HG03064 (cell line): ENCODE data around the gene PER2.
A peak's percentile ranks its signal among the peaks of the same experiment; 100 is the strongest.

Experiments
- ATAC-seq: cut with Tn5 transposase; IDR thresholded peaks from one replicate; pipeline ENCODE4 v1.9.1; 2021; ENCODE audit warnings: low read depth; ENCODE audit not compliant: unreplicated experiment

Gene PER2

GRCh38 chr2:238235856-238236255, 52.6 kb downstream of the PER2 start:
- ATAC-seq: no peak

- ATAC-seq: no peak
Observed at GRCh38 chr2:238235331-238235732, 53.1 kb downstream of the PER2 start.

GRCh38 chr2:238233625-238234024, 54.8 kb downstream of the PER2 start:
- ATAC-seq: no peak

GRCh38 chr2:238231809-238232208, 56.6 kb downstream of the PER2 start:
- ATAC-seq: no peak

- no peak for ATAC-seq
Observed at GRCh38 chr2:238231251-238231793, 57.1 kb downstream of the PER2 start.

GRCh38 chr2:238230699-238231098, 57.7 kb downstream of the PER2 start:
- no peak for ATAC-seq

GRCh38 chr2:238228700-238229099, 59.7 kb downstream of the PER2 start:
- ATAC-seq: no peak

- no peak for ATAC-seq
Observed at GRCh38 chr2:238227587-238228032, 60.8 kb downstream of the PER2 start.

GRCh38 chr2:238226698-238227586, 61.5 kb downstream of the PER2 start:
- ATAC-seq: no peak

GRCh38 chr2:238225911-238226697, 62.3 kb downstream of the PER2 start:
- no peak for ATAC-seq

GRCh38 chr2:238225121-238225520, 63.3 kb downstream of the PER2 start:
- no peak for ATAC-seq

- ATAC-seq: no peak
Observed at GRCh38 chr2:238224356-238225035, 63.9 kb downstream of the PER2 start.

- no peak for ATAC-seq
Observed at GRCh38 chr2:238220892-238221521, 67.4 kb downstream of the PER2 start.

GRCh38 chr2:238220274-238220891, 68.0 kb downstream of the PER2 start:
- no peak for ATAC-seq

GRCh38 chr2:238216651-238217184, 71.7 kb downstream of the PER2 start:
- ATAC-seq: no peak

- no peak for ATAC-seq
Observed at GRCh38 chr2:238207006-238207405, 81.4 kb downstream of the PER2 start.

- ATAC-seq: no peak
Observed at GRCh38 chr2:238203973-238204683, 84.3 kb downstream of the PER2 start.

- ATAC-seq: peak; percentile 93
Observed at GRCh38 chr2:238203094-238203972, 85.1 kb downstream of the PER2 start, which contains the start of gene ILKAP. Gene ILKAP (minus strand): TSS chr2:238203695. CDS start chr2:238203553, 142 bp downstream.
